ENCODE results near the gene CFAP141.

CFAP141 gene

GRCh38 chr1:154220970-154221277 is 14.8 kb upstream of the CFAP141 start:
- no peak for DNase-seq (ENCODE audit: insufficient read length, low spot score)
- no peak for FAIRE-seq
- no peak for TF ChIP-seq CTCF (IDR thresholded peaks at IDR 0.05; ENCODE audit: insufficient read depth, missing control alignments)

GRCh38 chr1:154220071-154220969 is 14.2 kb upstream of the CFAP141 start, which contains the start of gene UBAP2L:
Gene UBAP2L (plus strand): TSS chr1:154220955. CDS start chr1:154225124, 4,169 bp downstream.
- no peak for TF ChIP-seq CTCF (IDR thresholded peaks at IDR 0.05; ENCODE audit: insufficient read depth, missing control alignments)
- peak; percentile 64 for DNase-seq (ENCODE audit: insufficient read length, low spot score)
- FAIRE-seq = no peak

GRCh38 chr1:154219541-154219940 is 13.4 kb upstream of the CFAP141 start:
- DNase-seq (ENCODE audit: insufficient read length, low spot score) (no peak), FAIRE-seq (no peak)
- TF ChIP-seq CTCF (IDR thresholded peaks at IDR 0.05; ENCODE audit: insufficient read depth, missing control alignments) = no peak

GRCh38 chr1:154218545-154218944 is 12.4 kb upstream of the CFAP141 start:
- TF ChIP-seq CTCF (IDR thresholded peaks at IDR 0.05; ENCODE audit: insufficient read depth, missing control alignments) = no peak
- no peak for FAIRE-seq
- no peak for DNase-seq (ENCODE audit: insufficient read length, low spot score)

- no peak for DNase-seq (ENCODE audit: insufficient read length, low spot score)
- FAIRE-seq = no peak
- no peak for TF ChIP-seq CTCF (IDR thresholded peaks at IDR 0.05; ENCODE audit: insufficient read depth, missing control alignments)
These were observed 7.1 kb upstream of the CFAP141 start for GRCh38 chr1:154213274-154213673.

GRCh38 chr1:154212083-154212482 is 6.0 kb upstream of the CFAP141 start:
- no peak for TF ChIP-seq CTCF (IDR thresholded peaks at IDR 0.05; ENCODE audit: insufficient read depth, missing control alignments)
- FAIRE-seq (no peak), DNase-seq (ENCODE audit: insufficient read length, low spot score) (no peak)

- FAIRE-seq (no peak), DNase-seq (ENCODE audit: insufficient read length, low spot score) (no peak)
- TF ChIP-seq CTCF (IDR thresholded peaks at IDR 0.05; ENCODE audit: insufficient read depth, missing control alignments) = no peak
These were observed 2.7 kb upstream of the CFAP141 start for GRCh38 chr1:154208677-154209388.
